HG02588 (cell line): ENCODE results near the gene TNFRSF8.
"Not testable (repeated sequence)": the region's sequence is repeated elsewhere in the genome, so short reads cannot be mapped to it uniquely, and the experiment has no call there.

Experiments
- ATAC-seq: cut with Tn5 transposase; IDR thresholded peaks from one replicate; pipeline ENCODE4 v1.9.1; 2021; ENCODE audit warnings: mild to moderate bottlenecking, moderate library complexity; ENCODE audit not compliant: unreplicated experiment

The TNFRSF8 gene

GRCh38 chr1:12083766-12084165, 20.7 kb downstream of the TNFRSF8 start:
- ATAC-seq = no peak

- no peak for ATAC-seq
Measured at GRCh38 chr1:12085643-12086260, 22.6 kb downstream of the TNFRSF8 start.

GRCh38 chr1:12087797-12088314, 24.8 kb downstream of the TNFRSF8 start:
- ATAC-seq = peak; percentile 48

GRCh38 chr1:12088607-12089006, 25.5 kb downstream of the TNFRSF8 start:
- ATAC-seq = no peak

GRCh38 chr1:12090326-12090725, 27.2 kb downstream of the TNFRSF8 start:
- no peak for ATAC-seq

- ATAC-seq = no peak
Measured at GRCh38 chr1:12091191-12091590, 28.1 kb downstream of the TNFRSF8 start.

- ATAC-seq = no peak
Measured at GRCh38 chr1:12094180-12094579, 31.1 kb downstream of the TNFRSF8 start.

GRCh38 chr1:12095452-12096263, 32.6 kb downstream of the TNFRSF8 start:
- no peak for ATAC-seq

- ATAC-seq = no peak
Measured at GRCh38 chr1:12096615-12097014, 33.5 kb downstream of the TNFRSF8 start.

GRCh38 chr1:12097321-12097720, 34.2 kb downstream of the TNFRSF8 start:
- no peak for ATAC-seq

GRCh38 chr1:12098786-12099185, 35.7 kb downstream of the TNFRSF8 start:
- no peak for ATAC-seq

- no peak for ATAC-seq
Measured at GRCh38 chr1:12099610-12100009, 36.5 kb downstream of the TNFRSF8 start.

- no peak for ATAC-seq
Measured at GRCh38 chr1:12100071-12100470, 37.0 kb downstream of the TNFRSF8 start.

GRCh38 chr1:12101120-12101519, 38.0 kb downstream of the TNFRSF8 start:
- not testable (repeated sequence) for ATAC-seq

GRCh38 chr1:12102066-12102465, 39.0 kb downstream of the TNFRSF8 start:
- no peak for ATAC-seq

GRCh38 chr1:12104417-12104816, 41.3 kb downstream of the TNFRSF8 start:
- ATAC-seq = no peak

GRCh38 chr1:12106153-12106552, 43.0 kb downstream of the TNFRSF8 start:
- no peak for ATAC-seq

- not testable (repeated sequence) for ATAC-seq
Measured at GRCh38 chr1:12106861-12107260, 43.8 kb downstream of the TNFRSF8 start.

- ATAC-seq = no peak
Measured at GRCh38 chr1:12107718-12108117, 44.6 kb downstream of the TNFRSF8 start.

GRCh38 chr1:12109901-12110300, 46.8 kb downstream of the TNFRSF8 start:
- no peak for ATAC-seq

GRCh38 chr1:12111741-12112140, 48.6 kb downstream of the TNFRSF8 start:
- ATAC-seq = no peak

GRCh38 chr1:12112711-12113161, 49.6 kb downstream of the TNFRSF8 start:
- ATAC-seq = no peak
